ENCODE data around the gene URAD.
"Not testable (repeated sequence)": the region's sequence is repeated elsewhere in the genome, so short reads cannot be mapped to it uniquely, and the experiment has no call there.

The URAD gene

GRCh38 chr13:27988520-27988919, at the start of gene URAD:
Gene URAD (minus strand): TSS chr13:27988693. CDS start chr13:27988637, 56 bp downstream.
- in situ Hi-C loops (cut with HindIII; ENCODE audit: low sequenced_read_pairs) = no loop called here

DNA sequence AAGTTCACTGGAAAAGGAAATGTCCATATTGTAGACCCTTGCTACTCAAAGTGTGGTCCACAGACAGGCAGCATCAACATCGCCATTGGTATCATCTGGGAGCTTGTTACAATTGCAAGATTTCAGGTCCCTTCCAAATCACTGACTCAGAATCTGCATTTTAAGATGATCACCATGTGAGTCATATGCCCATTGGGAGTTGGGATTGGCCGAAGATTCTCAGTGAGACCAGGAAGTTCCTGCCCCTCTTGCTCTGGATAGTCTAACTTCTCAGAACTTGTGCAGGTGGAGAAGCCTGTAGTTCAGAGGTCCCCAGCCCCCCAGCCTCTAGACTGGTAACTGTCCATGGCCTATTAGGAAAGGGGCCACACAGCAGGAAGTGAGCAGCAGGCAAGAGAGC, 48.9 kb upstream of the URAD start:
- in situ Hi-C loops (cut with HindIII; ENCODE audit: low sequenced_read_pairs) = no loop called here

DNA sequence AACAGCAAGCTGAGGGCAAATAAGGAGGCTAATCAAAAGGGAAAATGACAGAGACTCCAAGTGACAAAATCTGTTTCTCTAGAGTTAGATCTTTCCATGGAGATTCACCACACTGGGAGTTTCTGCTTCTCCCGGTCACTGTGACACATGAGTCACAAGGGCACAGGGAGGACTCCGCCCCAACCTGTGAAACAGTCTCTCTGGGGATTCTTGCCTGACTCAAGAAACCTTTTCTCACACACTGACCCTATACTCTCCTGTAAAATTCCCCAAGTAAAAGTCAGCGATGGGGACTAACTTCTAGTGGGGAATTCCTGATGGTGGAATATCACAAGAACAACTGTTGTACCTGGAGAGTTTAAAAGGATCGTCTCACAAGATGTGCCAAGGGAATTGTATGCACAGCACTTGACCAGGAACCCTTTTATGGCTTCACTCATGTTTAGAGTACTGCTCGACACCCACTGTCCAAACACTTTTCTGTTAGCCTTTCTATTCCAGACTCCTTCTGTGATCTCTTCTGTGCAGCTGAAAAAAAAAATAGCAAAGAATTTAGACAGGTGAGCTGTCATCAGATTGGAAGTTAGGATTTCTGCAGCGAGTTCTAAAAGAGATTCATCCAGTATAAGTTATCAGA, 46.8 kb upstream of the URAD start:
- in situ Hi-C loops (cut with HindIII; ENCODE audit: low sequenced_read_pairs) = no loop called here

GRCh38 chr13:28033894-28034655, 45.6 kb upstream of the URAD start:
- in situ Hi-C loops (cut with HindIII; ENCODE audit: low sequenced_read_pairs) = loop anchor here (5.0 kb wide), 2 partner anchors 63 to 82 kb away; no protein-coding TSS in a partner anchor

DNA sequence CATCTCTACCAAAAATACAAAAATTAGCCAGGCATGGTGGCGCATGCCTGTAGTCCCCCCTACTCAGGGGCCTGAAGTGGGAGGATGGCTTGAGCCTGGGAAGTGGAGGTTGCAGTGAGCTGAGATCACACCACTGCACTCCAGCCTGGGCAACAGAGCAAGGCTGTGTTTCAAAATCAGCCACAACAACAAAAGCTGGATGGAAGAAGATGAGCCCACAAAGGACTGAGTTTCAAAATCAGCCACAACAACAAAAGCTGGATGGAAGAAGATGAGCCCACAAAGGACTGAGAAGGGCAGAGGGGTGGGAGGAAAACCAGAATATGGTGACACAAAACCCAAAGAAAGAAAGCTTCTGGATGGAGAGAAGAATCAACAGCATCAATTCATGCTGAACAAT, 43.9 kb upstream of the URAD start:
- in situ Hi-C loops (cut with HindIII; ENCODE audit: low sequenced_read_pairs) = loop anchor here (5.0 kb wide), 2 partner anchors 65 to 80 kb away; no protein-coding TSS in a partner anchor

- in situ Hi-C loops (cut with HindIII; ENCODE audit: low sequenced_read_pairs) = loop anchor here (5.0 kb wide), 2 partner anchors 65 to 80 kb away; no protein-coding TSS in a partner anchor
Observed at GRCh38 chr13:28031896-28032288, 43.4 kb upstream of the URAD start.

DNA sequence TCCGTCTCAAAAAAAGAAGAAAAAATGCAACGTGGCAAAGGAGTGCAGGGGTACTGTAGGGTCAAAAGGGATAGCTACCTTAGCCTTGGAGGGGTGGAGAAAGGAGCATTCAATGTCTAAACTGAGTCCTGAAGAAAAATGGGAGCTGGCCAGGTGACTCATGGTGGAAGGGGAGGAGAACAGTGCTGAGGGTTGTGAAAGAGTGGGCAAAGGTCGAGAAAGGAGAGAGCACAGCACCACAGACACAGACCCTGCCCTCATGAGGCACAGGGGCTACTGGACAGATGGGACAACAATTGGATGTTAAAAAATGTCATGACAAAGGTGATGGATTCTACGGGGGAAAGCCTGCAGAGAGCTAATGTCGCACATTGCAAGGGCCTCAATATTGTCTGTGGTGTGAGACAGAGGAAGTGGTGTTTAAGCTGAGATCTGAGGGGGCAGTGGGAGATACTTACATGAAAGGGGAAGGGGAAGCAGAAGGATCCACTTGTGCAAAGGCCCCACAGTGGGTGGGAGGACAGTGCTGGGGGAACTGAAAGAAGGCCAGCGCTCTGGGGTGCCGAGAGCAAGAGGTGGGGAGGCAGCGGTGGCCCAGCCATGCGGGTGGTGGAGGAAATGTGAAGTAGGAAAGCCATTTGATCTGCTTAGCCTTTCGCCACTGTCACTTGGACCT, 42.9 kb upstream of the URAD start:
- in situ Hi-C loops (cut with HindIII; ENCODE audit: low sequenced_read_pairs) = loop anchor here (5.0 kb wide), 2 partner anchors 66 to 79 kb away; no protein-coding TSS in a partner anchor

- in situ Hi-C loops (cut with HindIII; ENCODE audit: low sequenced_read_pairs) = no loop called here
Observed at GRCh38 chr13:28027607-28028364, 39.3 kb upstream of the URAD start.

DNA sequence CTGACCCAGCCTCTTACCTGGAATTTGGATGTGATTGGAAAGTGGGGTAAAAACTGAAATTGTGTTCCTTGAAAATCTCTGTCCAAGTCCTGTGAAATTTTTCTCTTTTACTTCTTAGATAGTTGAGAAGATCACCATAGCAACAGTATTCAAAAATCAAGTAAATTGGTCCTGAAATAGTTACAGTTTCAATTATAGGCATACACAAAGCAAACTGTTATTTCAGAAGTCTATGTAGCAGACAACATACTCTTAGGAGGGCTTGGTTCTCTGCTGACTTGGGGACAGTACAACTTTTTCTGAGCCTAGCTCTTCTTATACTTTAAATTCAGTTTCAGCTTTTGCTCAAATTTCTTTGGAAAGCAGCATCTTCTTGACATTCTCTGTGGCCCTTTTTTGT, 38.6 kb upstream of the URAD start:
- in situ Hi-C loops (cut with HindIII; ENCODE audit: low sequenced_read_pairs) = no loop called here

DNA sequence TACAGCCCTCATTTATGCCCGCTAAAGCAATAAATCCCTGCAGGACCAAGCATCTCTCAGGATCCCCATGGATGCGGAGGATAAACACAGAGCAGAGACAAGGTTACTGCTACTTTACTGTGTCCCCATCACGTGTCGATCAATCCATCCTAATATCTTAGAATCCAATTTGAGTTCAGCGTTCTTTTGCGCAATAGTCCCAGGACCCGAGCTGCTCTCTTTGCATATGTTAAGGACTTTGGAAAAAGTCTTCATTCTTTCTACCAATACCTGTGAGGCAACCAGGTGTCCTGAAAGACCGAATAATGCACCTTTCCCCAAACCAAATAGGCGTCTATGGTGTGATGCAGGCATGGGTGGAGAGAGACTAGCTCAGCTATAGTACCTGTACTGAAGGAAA, 38.0 kb upstream of the URAD start:
- in situ Hi-C loops (cut with HindIII; ENCODE audit: low sequenced_read_pairs) = no loop called here

DNA sequence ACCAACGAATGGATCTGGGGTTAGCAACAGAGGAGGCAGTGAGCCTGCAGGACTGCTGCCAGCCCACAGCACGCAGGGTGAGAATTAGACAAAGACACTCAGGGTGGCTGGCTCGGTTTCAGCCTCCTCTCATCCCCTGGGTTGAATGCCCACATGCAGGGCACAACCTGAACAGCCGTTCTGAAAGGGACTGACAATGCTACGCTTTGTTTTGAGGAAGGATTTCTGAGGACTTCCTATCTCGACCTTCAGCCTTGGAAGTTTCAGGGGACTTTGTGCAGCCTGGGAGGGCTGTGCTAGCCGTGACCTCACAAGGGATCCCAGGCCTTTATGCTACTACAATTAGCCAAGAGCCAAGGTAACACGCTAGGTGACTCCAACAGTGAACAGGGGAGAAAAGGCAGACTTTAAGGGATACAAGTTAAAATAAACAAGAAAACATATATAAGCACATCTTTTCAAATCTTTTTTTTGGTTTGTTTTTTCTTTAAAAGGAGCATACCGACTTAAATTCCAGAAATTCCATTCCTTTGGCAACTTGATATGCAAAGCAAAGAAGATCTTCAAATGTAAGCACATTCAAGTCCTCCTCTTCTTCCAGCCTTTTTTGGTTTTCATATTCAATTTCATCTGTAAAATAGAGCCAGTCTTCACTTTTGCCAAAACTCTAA, 34.5 kb upstream of the URAD start:
- in situ Hi-C loops (cut with HindIII; ENCODE audit: low sequenced_read_pairs) = no loop called here

DNA sequence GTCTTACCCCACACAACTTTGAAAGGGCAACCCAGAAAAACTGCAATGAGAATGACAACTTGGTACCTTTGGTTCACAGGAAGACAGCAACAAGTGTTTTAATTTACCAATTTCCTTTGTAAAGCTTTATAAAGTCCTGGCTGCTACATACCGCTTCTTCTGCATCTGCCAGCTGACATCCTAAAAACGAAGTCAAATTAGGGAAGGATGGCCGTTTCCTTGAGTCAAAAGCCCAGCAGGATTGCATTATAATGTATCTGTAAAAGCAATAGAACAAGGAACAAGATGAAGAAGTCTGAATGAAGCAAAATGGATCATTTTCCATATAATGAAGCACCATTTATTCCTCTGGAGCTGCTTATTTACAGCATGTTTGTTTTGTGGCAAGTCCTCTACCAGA, 25.8 kb upstream of the URAD start:
- in situ Hi-C loops (cut with HindIII; ENCODE audit: low sequenced_read_pairs) = no loop called here

- in situ Hi-C loops (cut with HindIII; ENCODE audit: low sequenced_read_pairs) = no loop called here
Observed at GRCh38 chr13:28013482-28013881, 25.0 kb upstream of the URAD start.

- in situ Hi-C loops (cut with HindIII; ENCODE audit: low sequenced_read_pairs) = no loop called here
Observed at GRCh38 chr13:28012896-28013295, 24.4 kb upstream of the URAD start.

DNA sequence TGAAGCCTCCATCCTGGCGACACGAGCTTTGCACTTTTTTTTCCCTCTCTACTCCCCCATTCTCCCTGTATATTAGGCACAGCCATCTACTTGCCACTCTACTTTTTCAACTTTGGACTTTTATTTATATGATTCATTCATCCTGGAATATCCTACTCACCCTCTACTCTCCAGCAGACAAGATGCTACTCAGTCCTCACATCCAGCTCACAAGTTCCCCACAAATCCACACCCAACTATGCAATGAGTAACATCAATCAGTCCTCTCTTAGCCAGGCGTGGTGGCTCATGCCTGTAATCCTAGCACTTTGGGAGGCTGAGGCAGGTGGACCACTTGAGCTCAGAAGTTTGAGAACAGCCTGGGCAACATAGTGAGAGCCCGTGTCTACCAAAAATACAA, 23.9 kb upstream of the URAD start:
- in situ Hi-C loops (cut with HindIII; ENCODE audit: low sequenced_read_pairs) = no loop called here

GRCh38 chr13:28010046-28010445, 21.6 kb upstream of the URAD start:
- in situ Hi-C loops (cut with HindIII; ENCODE audit: low sequenced_read_pairs) = no loop called here

DNA sequence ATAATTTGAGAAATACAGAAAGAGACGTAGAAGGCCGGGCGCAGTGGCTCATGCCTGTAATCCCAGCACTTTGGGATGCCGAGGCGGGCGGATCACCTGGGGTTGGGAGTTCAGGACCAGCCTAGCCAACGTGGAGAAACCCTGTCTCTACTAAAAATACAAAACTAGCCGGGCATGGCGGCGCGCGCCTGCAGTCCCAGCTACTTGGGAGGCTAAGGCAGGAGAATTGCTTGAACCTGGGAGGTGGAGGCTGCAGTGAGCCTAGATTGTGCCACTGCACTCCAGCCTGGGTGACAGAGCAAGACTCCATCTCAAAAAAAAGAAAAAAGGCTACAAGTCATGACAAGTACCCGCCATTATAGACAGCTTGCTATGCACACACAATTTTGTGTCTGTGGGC, 16.5 kb upstream of the URAD start:
- in situ Hi-C loops (cut with HindIII; ENCODE audit: low sequenced_read_pairs) = not testable (repeated sequence)

DNA sequence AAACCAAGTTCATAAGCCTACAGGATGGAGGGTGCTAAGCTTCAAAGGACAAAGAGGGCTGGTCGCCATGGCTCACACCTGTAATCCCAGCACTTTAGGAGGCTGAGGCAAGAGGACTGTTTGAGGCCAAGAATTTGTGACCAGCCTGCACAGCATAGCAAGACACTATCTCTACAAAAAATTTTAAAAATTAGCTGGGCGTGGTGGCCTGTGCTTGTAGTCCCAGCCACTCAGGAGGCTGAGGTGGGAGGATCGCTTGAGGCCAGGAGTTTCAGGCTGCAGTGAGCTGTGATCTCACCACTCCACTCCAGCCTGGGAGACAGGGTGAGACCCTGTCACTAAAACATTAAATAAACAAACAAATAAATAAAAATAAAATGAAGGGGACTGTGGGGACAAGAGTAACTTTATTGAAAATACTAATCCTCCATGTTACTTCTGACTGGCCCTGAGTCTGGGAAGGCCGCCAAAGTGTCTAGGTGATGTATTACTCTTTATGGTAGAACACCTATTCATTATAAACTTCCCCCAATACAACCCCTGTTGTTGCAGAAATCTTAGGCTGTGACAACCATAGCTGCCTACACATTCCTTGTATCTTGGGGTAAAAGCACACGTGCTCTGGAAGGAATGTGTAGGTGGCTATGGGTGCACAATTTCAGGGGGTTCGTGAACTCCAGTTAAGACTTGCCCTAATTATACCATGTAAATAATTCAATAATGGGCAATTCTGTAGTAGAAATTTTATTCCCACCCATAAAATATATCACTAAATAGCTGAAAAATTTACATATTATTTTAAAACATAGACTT, 14.6 kb upstream of the URAD start:
- in situ Hi-C loops (cut with HindIII; ENCODE audit: low sequenced_read_pairs) = no loop called here

GRCh38 chr13:28001837-28002473, 13.5 kb upstream of the URAD start:
- in situ Hi-C loops (cut with HindIII; ENCODE audit: low sequenced_read_pairs) = no loop called here

Data from endothelial cell of hepatic sinusoid (primary cell).